Spinal cord (tissue), 10 donors: ENCODE data around the gene SYT4. TPM values are rescaled to one million over a fixed set of nuclear protein-coding genes. Genes with fewer than 3 reads are reported as not detected.
"Not testable (repeated sequence)": the region's sequence is repeated elsewhere in the genome, so short reads cannot be mapped to it uniquely, and the experiment has no call there.

Experiments
- DNase-seq, 6 donors: peaks; one replicate each; pipeline versions ENCODE4 v3.0.0 to v3.0.0-alpha.2; 2013 to 2015; ENCODE audit warnings: low spot score in 6 of 6, low read depth in 4 of 6
- H3K27ac ChIP-seq: one replicate; pipeline ENCODE4 v1.5.1; 2013; ENCODE audit warnings: low read depth, low read length, control low read depth
- H3K27me3 ChIP-seq: one replicate; pipeline ENCODE4 v1.6.1; 2013; ENCODE audit warnings: low read length; ENCODE audit not compliant: control insufficient read depth, insufficient read depth
- H3K36me3 ChIP-seq: one replicate; pipeline ENCODE4 v1.6.1; 2013; ENCODE audit warnings: low read length; ENCODE audit not compliant: control insufficient read depth, insufficient read depth
- H3K4me1 ChIP-seq: one replicate; pipeline ENCODE4 v1.6.1; 2013; ENCODE audit warnings: low read length; ENCODE audit not compliant: control insufficient read depth, insufficient read depth
- H3K4me3 ChIP-seq: one replicate; pipeline ENCODE4 v1.5.1; 2013; ENCODE audit warnings: low read depth, low read length, control low read depth
- H3K9me3 ChIP-seq: one replicate; pipeline ENCODE4 v1.6.1; 2013; ENCODE audit warnings: low read length; ENCODE audit not compliant: control insufficient read depth, insufficient read depth
- WGBS: methylation state at CpG from one replicate; pipeline ENCODE4 v1.1.5; 2013; ENCODE audit warnings: missing lambda C conversion rate; ENCODE audit not compliant: insufficient coverage; 5-methylcytosine and 5-hydroxymethylcytosine counted together
- long read RNA-seq, 4 donors: transcript quantifications; one replicate each; lab custom pipeline, GENCODE V29; 2026
- polyA plus RNA-seq, 2 donors: library from polyadenylated mRNA; unstranded; fragments of 120-200 nt; gene quantifications; one replicate each; pipeline ENCODE4 v1.2.1, GENCODE V29; 2013; ENCODE audit not compliant: insufficient read length in 2 of 2
- total RNA-seq, 2 donors: library from RNA; depleted of rRNA in 1 of 2; stranded (reverse); fragments of 120-200 nt in 1 of 2; fragments of >200 nt in 1 of 2; gene quantifications; one replicate each; pipeline versions ENCODE4 v1.2.3 to v1.2.4, GENCODE V29; 2013 to 2014
- donor health status: healthy.

Gene SYT4, protein sequence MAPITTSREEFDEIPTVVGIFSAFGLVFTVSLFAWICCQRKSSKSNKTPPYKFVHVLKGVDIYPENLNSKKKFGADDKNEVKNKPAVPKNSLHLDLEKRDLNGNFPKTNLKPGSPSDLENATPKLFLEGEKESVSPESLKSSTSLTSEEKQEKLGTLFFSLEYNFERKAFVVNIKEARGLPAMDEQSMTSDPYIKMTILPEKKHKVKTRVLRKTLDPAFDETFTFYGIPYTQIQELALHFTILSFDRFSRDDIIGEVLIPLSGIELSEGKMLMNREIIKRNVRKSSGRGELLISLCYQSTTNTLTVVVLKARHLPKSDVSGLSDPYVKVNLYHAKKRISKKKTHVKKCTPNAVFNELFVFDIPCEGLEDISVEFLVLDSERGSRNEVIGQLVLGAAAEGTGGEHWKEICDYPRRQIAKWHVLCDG
- total RNA-seq (100 to 1,000 TPM in 1 of 2 donors, 10 to 100 TPM in 1; 36.4 to 179 TPM), polyA plus RNA-seq (100 to 1,000 TPM in 1 of 2 donors, 10 to 100 TPM in 1; 93.4 to 125 TPM)
- long read RNA-seq, donor 1, full-length matches to known transcripts, result 22 of 22 reads
- long read RNA-seq, donor 1, partial matches to known transcripts, result 0 of 22 reads
- long read RNA-seq, donor 1, other reads (novel, unspliced or antisense), result 0 of 22 reads
- long read RNA-seq, donor 2, full-length matches to known transcripts, result 5 of 5 reads
- long read RNA-seq, donor 2, partial matches to known transcripts, result 0 of 5 reads
- long read RNA-seq, donor 2, other reads (novel, unspliced or antisense), result 0 of 5 reads
- long read RNA-seq, donor 3, full-length matches to known transcripts, result 15 of 24 reads
- long read RNA-seq, donor 3, partial matches to known transcripts, result 9 of 24 reads
- long read RNA-seq, donor 3, other reads (novel, unspliced or antisense), result 0 of 24 reads
- long read RNA-seq, donor 4, result 0 reads

- Histone ChIP-seq H3K36me3 (no peaks in the 10 kb centered on the region), H3K4me1 (peaks cover 5% of the 10 kb centered on the region), H3K4me3 (peak within 1 kb of the TSS; percentile 41), H3K9me3 (no peaks in the 10 kb centered on the region), H3K27ac (peak within 1 kb of the TSS; percentile 54), H3K27me3 (no peaks in the 10 kb centered on the region)
- WGBS, result 0% methylated on average over 20 of the region's 20 CpGs
- peak; percentile 49 to 94 (median 63) for DNase-seq
These were observed at the start of gene SYT4 for GRCh38 chr18:43277164-43277600. Gene SYT4 (minus strand): TSS chr18:43277490. CDS start chr18:43277281, 209 bp downstream.

- Histone ChIP-seq H3K4me1 (no peaks in the 10 kb centered on the region), H3K4me3 (no peak overlapping the region), H3K9me3 (no peaks in the 10 kb centered on the region), H3K36me3 (no peaks in the 10 kb centered on the region), H3K27ac (no peak overlapping the region), H3K27me3 (no peaks in the 10 kb centered on the region)
- 91% methylated on average over 1 of the region's 1 CpG for WGBS
- DNase-seq, result peak in 2 of 6 donors; percentile 4 to 62
These were observed 44.8 kb upstream of the SYT4 start for GRCh38 chr18:43322132-43322531.

DNA sequence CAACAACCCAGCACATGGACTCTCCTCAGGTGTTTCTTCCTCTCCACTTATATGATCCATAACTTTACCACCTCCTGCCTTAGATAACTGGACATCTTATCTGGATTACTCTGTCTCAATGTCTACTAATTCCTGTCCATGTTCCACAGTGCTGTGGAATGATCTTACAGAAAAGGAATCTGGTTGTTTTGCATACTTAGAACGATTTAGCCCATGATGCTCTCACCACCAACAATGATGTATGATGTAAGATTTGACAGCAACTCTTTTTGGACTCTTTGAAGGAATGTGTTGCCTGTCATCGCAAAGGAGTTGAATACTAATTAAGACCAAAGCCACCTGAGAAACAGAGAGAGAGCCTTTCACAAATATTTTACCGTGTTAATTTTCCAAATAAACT, 37.7 kb upstream of the SYT4 start:
- no CpG with 5 or more reads among the region's 3 CpGs for WGBS
- H3K27me3 ChIP-seq, result no peaks in the 10 kb centered on the region
- H3K4me1 ChIP-seq, result no peaks in the 10 kb centered on the region

GRCh38 chr18:43312891-43313290, 35.6 kb upstream of the SYT4 start:
- DNase-seq, result no peak
- Histone ChIP-seq H3K27ac (no peak overlapping the region), H3K36me3 (no peaks in the 10 kb centered on the region), H3K9me3 (no peaks in the 10 kb centered on the region), H3K4me1 (no peaks in the 10 kb centered on the region), H3K27me3 (no peaks in the 10 kb centered on the region), H3K4me3 (no peak overlapping the region)
- no CpG with 5 or more reads among the region's 1 CpG for WGBS

More for the DNA sequence above, 37.7 kb upstream of the SYT4 start:
- H3K27ac ChIP-seq, result no peak overlapping the region
- no peak for DNase-seq
- no peak overlapping the region for H3K4me3 ChIP-seq
- no peaks in the 10 kb centered on the region for H3K36me3 ChIP-seq
- no peaks in the 10 kb centered on the region for H3K9me3 ChIP-seq

GRCh38 chr18:43310239-43310638, 32.9 kb upstream of the SYT4 start:
- H3K27ac ChIP-seq, result no peak overlapping the region
- H3K36me3 ChIP-seq, result no peaks in the 10 kb centered on the region
- no peak for DNase-seq
- H3K9me3 ChIP-seq, result no peaks in the 10 kb centered on the region
- no peak overlapping the region for H3K4me3 ChIP-seq
- no CpG with 5 or more reads among the region's 1 CpG for WGBS
- H3K27me3 ChIP-seq, result no peaks in the 10 kb centered on the region
- H3K4me1 ChIP-seq, result no peaks in the 10 kb centered on the region

DNA sequence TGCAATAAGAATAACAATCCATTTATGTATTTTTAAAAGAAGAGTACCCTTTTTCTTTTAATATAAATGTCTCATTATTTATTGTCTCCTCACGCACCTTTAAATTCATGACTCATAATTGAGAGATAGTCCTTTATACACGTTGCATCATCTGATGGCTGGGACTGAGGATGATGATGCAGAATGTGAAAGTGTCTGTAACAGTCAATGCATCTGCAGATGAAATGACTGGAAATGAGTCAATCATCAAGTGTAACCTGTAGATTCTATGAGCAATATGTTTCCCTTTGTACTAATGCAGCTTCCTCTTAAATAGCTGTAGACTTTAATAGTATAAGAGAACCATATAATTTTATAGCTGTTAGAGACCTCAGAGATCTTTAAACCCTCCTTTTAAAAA, 26.1 kb upstream of the SYT4 start:
- Histone ChIP-seq H3K36me3 (no peaks in the 10 kb centered on the region), H3K4me3 (no peak overlapping the region), H3K4me1 (no peaks in the 10 kb centered on the region), H3K27me3 (no peaks in the 10 kb centered on the region), H3K9me3 (no peaks in the 10 kb centered on the region), H3K27ac (no peak overlapping the region)
- no peak for DNase-seq
- WGBS, result no CpG with 5 or more reads among the region's 2 CpGs

- not testable (repeated sequence) for H3K4me1 ChIP-seq, H3K9me3 ChIP-seq, H3K36me3 ChIP-seq, H3K27ac ChIP-seq, H3K4me3 ChIP-seq, DNase-seq, H3K27me3 ChIP-seq
- WGBS, result 86% methylated on average over 5 of the region's 11 CpGs
These were observed 8.9 kb upstream of the SYT4 start for GRCh38 chr18:43286187-43286586.

- Histone ChIP-seq H3K4me3 (no peak overlapping the region), H3K27me3 (no peaks in the 10 kb centered on the region), H3K9me3 (no peaks in the 10 kb centered on the region), H3K4me1 (no peaks in the 10 kb centered on the region), H3K36me3 (no peaks in the 10 kb centered on the region), H3K27ac (no peak overlapping the region)
- 95% methylated on average over 12 of the region's 16 CpGs for WGBS
- DNase-seq, result no peak
These were observed 6.0 kb upstream of the SYT4 start for GRCh38 chr18:43283299-43283698.

DNA sequence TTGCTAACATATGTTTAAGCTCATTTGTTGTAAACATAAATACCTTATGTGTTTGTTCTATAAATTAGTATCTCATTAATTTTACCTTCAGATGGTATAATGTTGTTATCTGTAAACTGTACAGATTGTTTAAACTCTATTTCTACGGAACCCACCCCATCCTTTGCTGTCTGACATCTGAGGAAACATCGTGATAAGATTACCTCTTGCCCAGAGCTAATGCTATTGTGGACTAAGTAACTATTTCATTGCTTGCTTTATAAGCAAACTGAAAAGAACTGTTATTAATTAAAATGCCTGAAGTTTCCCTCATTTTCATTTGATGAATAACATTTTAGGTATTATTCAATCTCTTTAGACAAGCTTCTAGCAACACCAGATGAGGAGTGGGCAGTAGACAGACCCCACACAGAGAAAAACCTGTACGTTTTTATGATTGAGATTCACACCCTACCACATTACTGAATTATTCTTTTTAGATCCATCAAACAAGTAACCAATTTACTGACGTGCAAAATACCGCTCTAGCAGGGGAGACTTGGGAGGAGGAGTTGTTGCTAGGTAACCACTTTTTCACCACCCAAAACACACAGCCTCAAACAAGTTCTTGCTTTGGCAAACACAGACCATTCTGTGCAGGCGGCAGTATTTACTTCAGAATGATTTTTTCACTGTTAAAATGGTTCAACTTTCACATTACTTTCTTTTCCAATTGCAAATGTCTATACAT, 1.9 kb upstream of the SYT4 start:
- Histone ChIP-seq H3K27ac (no peak overlapping the region), H3K9me3 (no peaks in the 10 kb centered on the region), H3K4me3 (no peak overlapping the region), H3K4me1 (peaks cover 5% of the 10 kb centered on the region), H3K27me3 (no peaks in the 10 kb centered on the region), H3K36me3 (no peaks in the 10 kb centered on the region)
- peak; percentile 53 to 97 (median 80) for DNase-seq
- 0% methylated on average over 1 of the region's 6 CpGs for WGBS
